Measurements from ENCODE around the gene BLVRB. TPM values are rescaled to one million over a fixed set of nuclear protein-coding genes. Genes with fewer than 3 reads are reported as not detected.

The BLVRB gene
- 100 to 1,000 TPM in 2 of 4 donors, 10 to 100 TPM in 2; 51.5 to 206 (median 115) TPM for total RNA-seq

DNA sequence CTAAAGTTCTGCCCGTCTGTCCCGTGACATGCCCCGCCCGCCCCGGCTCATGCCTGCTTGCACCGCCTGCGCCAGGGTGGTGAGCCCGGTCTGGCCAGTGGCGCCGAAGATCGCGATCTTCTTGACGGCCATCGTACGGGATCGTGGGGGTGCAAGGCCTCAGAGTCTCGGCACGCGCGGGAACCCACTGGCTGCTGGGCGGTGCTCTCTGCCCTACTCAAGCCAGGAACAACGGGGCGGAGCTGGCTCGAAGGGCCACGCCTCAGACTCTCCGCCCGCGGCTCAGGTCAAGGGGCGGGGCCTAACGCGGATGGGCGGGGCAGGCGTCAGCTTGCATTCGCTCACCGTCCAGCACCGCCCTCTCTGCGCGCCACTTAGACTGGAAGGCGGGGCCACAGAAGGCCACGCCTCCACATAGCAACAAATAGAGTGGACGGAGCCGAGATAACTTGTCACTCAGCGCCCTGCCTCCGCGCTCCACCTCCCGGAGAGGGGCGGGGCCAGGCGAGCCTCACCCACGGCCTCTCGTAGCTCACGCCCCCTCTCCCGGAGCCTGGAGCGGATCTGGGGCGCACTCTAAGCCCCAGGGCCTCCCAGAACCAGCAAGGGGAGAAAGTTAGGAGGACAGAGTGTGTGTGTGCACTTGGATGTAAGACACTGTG lies at the start of gene BLVRB:
BLVRB (minus strand) TSS at position 189 of the 662 bp plus-strand sequence; CDS start at position 132, 57 bp downstream.
- H3K4me1 ChIP-seq = peaks cover 0 to 6% of the 10 kb centered on the region in 2 donors
- intact Hi-C loops (cut with DNase I; ENCODE audit: low total_unique reads) = loop anchor here (10.0 kb wide), 1 partner anchor 139 kb away; the partner anchor contains the start of gene LTBP4

DNA sequence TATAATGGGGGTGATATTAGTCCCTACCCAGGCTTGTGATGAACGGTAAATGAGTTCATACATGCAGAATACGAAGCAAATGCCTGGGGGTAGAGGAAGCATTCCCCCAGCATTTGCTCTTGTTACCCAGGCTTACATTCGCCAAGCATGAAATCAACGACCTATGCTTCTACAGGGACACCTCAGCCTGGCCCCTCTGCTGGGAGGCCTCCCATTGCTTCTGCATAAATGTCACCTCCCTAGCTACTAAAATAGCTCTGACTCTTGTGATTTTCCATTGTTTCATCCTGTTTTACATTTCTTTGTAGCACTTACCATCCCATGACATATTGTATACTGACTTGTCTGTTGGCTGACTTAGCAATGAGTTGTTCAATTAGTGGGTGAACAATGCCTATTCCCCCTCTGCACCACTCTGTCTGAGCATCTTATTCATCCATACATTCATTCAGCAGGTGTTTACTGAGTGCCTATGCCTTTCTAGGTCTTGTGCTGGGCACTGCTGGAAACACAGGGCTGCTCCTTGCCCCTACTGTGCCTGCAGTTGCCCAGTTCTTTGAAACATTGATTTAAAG lies 48.3 kb upstream of the BLVRB start:
- Histone ChIP-seq H3K36me3 (no peaks in the 10 kb centered on the region), H3K27me3 (no peaks in the 10 kb centered on the region), H3K27ac (no peak overlapping the region), H3K4me3 (no peak overlapping the region), H3K4me1 (peaks cover 0 to 6% of the 10 kb centered on the region in 2 donors), H3K9me3 (no peaks in the 10 kb centered on the region)
- intact Hi-C loops (cut with DNase I; ENCODE audit: low total_unique reads) = no loop called here
- DNase-seq = no peak
- TF ChIP-seq, protein P1, sequence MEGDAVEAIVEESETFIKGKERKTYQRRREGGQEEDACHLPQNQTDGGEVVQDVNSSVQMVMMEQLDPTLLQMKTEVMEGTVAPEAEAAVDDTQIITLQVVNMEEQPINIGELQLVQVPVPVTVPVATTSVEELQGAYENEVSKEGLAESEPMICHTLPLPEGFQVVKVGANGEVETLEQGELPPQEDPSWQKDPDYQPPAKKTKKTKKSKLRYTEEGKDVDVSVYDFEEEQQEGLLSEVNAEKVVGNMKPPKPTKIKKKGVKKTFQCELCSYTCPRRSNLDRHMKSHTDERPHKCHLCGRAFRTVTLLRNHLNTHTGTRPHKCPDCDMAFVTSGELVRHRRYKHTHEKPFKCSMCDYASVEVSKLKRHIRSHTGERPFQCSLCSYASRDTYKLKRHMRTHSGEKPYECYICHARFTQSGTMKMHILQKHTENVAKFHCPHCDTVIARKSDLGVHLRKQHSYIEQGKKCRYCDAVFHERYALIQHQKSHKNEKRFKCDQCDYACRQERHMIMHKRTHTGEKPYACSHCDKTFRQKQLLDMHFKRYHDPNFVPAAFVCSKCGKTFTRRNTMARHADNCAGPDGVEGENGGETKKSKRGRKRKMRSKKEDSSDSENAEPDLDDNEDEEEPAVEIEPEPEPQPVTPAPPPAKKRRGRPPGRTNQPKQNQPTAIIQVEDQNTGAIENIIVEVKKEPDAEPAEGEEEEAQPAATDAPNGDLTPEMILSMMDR (IDR thresholded peaks at IDR 0.05) = no peak
- TF ChIP-seq POLR2A (IDR thresholded peaks at IDR 0.05) = no peak

More for the DNA sequence above, at the start of gene BLVRB:
- no peaks in the 10 kb centered on the region for H3K36me3 ChIP-seq
- H3K27me3 ChIP-seq = no peaks in the 10 kb centered on the region
- peak within 1 kb of the TSS; percentile 87 to 92 for H3K27ac ChIP-seq
- TF ChIP-seq, protein P1 (IDR thresholded peaks at IDR 0.05) = peak in 2 of 4 experiments; percentile 20 to 24
- peak; percentile 91 to 94 for TF ChIP-seq POLR2A (IDR thresholded peaks at IDR 0.05)
- peak within 1 kb of the TSS; percentile 64 to 84 for H3K4me3 ChIP-seq
- H3K9me3 ChIP-seq = no peaks in the 10 kb centered on the region
- peak; percentile 99 to 100 for DNase-seq

- no peaks in the 10 kb centered on the region for H3K9me3 ChIP-seq
- no peak for DNase-seq
- no peaks in the 10 kb centered on the region for H3K27me3 ChIP-seq
- no peaks in the 10 kb centered on the region for H3K36me3 ChIP-seq
- no peak overlapping the region for H3K4me3 ChIP-seq
- H3K4me1 ChIP-seq = peaks cover 0 to 6% of the 10 kb centered on the region in 2 donors
- TF ChIP-seq, protein P1 (IDR thresholded peaks at IDR 0.05) = no peak
- no peak for TF ChIP-seq POLR2A (IDR thresholded peaks at IDR 0.05)
- intact Hi-C loops (cut with DNase I; ENCODE audit: low total_unique reads) = no loop called here
- H3K27ac ChIP-seq = no peak overlapping the region
These were observed 47.8 kb upstream of the BLVRB start for GRCh38 chr19:40513345-40513678.

- intact Hi-C loops (cut with DNase I; ENCODE audit: low total_unique reads) = no loop called here
- H3K36me3 ChIP-seq = no peaks in the 10 kb centered on the region
- no peak for DNase-seq
- no peaks in the 10 kb centered on the region for H3K9me3 ChIP-seq
- H3K27me3 ChIP-seq = no peaks in the 10 kb centered on the region
- H3K4me1 ChIP-seq = peaks cover 0 to 6% of the 10 kb centered on the region in 2 donors
- no peak overlapping the region for H3K4me3 ChIP-seq
- H3K27ac ChIP-seq = no peak overlapping the region
- no peak for TF ChIP-seq POLR2A (IDR thresholded peaks at IDR 0.05)
- TF ChIP-seq, protein P1 (IDR thresholded peaks at IDR 0.05) = no peak
These were observed 47.2 kb upstream of the BLVRB start for GRCh38 chr19:40512473-40513344.

All from uterus (tissue), 4 donors.